Aorta (tissue), 5 donors: ENCODE results near the gene LINGO4. TPM values are rescaled to one million over a fixed set of nuclear protein-coding genes. Genes with fewer than 3 reads are reported as not detected.

Source experiments
- ATAC-seq: fragments of 200-7000 bp; cut with Tn5 transposase; one replicate; pipeline ENCODE4 v1.9.1; 2022; ENCODE audit warnings: moderate library complexity; ENCODE audit not compliant: low FRiP score
- DNase-seq, 2 donors: peaks; one replicate each; pipeline ENCODE4 v3.0.0-alpha.2; 2020
- H3K27ac ChIP-seq, 2 donors: one replicate each; pipeline ENCODE4 v1.5.1; 2013; ENCODE audit warnings: low read length in 2 of 2, mild to moderate bottlenecking in 2 of 2, moderate library complexity in 2 of 2, control low read depth in 1 of 2, inconsistent platforms in 1 of 2, low read depth in 1 of 2
- H3K27me3 ChIP-seq, 2 donors: one replicate each; pipeline ENCODE4 v1.6.1; 2013; ENCODE audit warnings: control low read depth in 1 of 2, low read length in 1 of 2, mild to moderate bottlenecking in 1 of 2, moderate library complexity in 1 of 2; ENCODE audit not compliant: insufficient read depth in 2 of 2, control insufficient read depth in 1 of 2
- H3K36me3 ChIP-seq, 2 donors: one replicate each; pipeline ENCODE4 v1.6.1; 2013; ENCODE audit warnings: control low read depth in 1 of 2, low read length in 1 of 2, mild to moderate bottlenecking in 1 of 2; ENCODE audit not compliant: insufficient read depth in 2 of 2, control insufficient read depth in 1 of 2
- H3K4me1 ChIP-seq, 2 donors: one replicate each; pipeline ENCODE4 v1.6.1; 2013; ENCODE audit warnings: low read length in 2 of 2, control low read depth in 1 of 2, mild to moderate bottlenecking in 1 of 2, moderate library complexity in 1 of 2; ENCODE audit not compliant: insufficient read depth in 2 of 2, control insufficient read depth in 1 of 2
- H3K4me3 ChIP-seq, 2 donors: one replicate each; pipeline ENCODE4 v1.5.1; 2013; ENCODE audit warnings: low read length in 2 of 2, control low read depth in 1 of 2, mild to moderate bottlenecking in 1 of 2
- H3K9me3 ChIP-seq: one replicate; pipeline ENCODE4 v1.6.1; 2013; ENCODE audit warnings: mild to moderate bottlenecking, low read length; ENCODE audit not compliant: control insufficient read depth
- WGBS, 2 donors: extraction: QIAGEN DNeasy Blood & Tissue Kit; methylation state at CpG; one replicate each; pipeline ENCODE4 v1.1.7; 2013; 5-methylcytosine and 5-hydroxymethylcytosine counted together
- intact Hi-C, 2 donors: fragments of 100-400 bp; cut with DNase I; formaldehyde crosslinking; loops; one replicate each; pipeline versions ENCODE4 v1.14.2 to v1.15.0; 2022
- polyA plus RNA-seq, 2 donors: library from polyadenylated mRNA; stranded (reverse); fragments of 200-250 nt; gene quantifications; one replicate each; pipeline ENCODE4 v1.2.3, GENCODE V29; 2013
- total RNA-seq, 2 donors: library from RNA; stranded (reverse); fragmentation: NEBNext Ultra II Directional; extraction: Animal tissue kit (Norgen Biotek cat#: 25700); gene quantifications; one replicate each; pipeline ENCODE4 v1.2.1, GENCODE V29; 2021
- donor health status: healthy with polysubstance abuse.
- donor health status: Bipolar disorder and iron deficiency.
- donor health status: DM: no; HTN: no; CAD: no.
- donor health status: DM: no; HTN: no; CAD: no.
- donor health status: DM: yes; HTN: yes; CAD: no.

The LINGO4 gene
- total and polyA plus RNA-seq, 4 donors: not detected

DNA sequence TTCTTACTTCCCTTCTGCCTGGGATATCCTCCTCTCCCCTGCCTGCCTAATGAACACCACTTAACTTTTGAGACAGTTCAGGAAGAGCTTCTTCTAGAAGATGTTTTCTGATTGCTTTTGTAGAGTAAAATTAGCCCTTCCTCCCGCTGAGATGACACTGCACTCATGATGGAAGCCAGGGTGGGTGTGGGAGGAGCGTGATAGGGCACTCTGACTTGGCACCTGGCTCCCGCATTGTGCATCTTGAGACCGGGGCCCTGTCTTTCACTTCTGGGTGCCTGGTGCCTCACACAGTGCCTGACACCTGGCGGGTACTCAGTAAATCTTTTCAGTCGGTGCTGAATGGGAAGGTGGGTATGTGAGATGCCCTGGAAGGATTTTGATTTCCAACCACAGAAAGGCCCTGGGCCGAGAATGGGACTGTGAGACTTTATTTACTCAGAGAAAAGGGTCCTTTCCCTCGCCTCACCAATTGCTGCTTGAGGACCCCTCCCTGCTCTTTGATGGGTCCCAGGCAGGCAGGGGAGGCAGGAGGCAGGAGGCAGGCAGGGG lies 41.5 kb upstream of the LINGO4 start:
- H3K4me1 ChIP-seq: no peaks in the 10 kb centered on the region
- no peaks in the 10 kb centered on the region for H3K9me3 ChIP-seq
- intact Hi-C loops: no loop called here
- ATAC-seq (no peak), DNase-seq (no peak)
- H3K27me3 ChIP-seq: no peaks in the 10 kb centered on the region
- WGBS, 2 donors: 87 to 88% methylated on average over 8 of the region's 8 CpGs
- H3K36me3 ChIP-seq: no peaks in the 10 kb centered on the region
- no peak overlapping the region for H3K27ac ChIP-seq
- H3K4me3 ChIP-seq: no peak overlapping the region

DNA sequence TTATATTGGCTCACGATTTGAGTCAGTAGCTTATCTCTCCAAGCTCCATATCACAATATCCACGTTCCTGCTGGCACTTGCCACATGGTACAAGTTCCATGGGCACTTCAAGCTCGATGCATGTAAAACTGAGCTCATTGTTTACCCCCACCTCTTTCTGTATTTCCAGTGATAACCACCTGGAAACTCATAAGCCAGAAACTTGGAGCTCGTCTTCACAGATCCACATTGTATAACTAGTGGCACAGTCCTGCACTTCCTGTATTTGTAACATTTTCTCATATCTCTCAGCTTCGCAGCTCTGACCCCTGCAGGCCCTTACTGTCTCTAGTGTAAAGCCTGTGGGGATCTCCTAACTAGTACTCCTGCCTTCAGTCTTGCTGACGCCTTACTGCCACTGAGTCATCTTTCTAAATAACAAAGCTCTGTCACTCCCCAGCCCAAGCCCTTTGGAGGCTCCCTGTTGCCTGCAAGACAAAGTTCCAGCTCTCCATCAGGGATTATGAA lies 40.9 kb upstream of the LINGO4 start:
- Histone ChIP-seq H3K4me1 (no peaks in the 10 kb centered on the region), H3K36me3 (no peaks in the 10 kb centered on the region), H3K27ac (no peak overlapping the region), H3K9me3 (no peaks in the 10 kb centered on the region), H3K4me3 (no peak overlapping the region), H3K27me3 (no peaks in the 10 kb centered on the region)
- ATAC-seq (no peak), DNase-seq (no peak)
- intact Hi-C loops: no loop called here
- 39 to 47% methylated on average over 6 of the region's 6 CpGs for WGBS, 2 donors

DNA sequence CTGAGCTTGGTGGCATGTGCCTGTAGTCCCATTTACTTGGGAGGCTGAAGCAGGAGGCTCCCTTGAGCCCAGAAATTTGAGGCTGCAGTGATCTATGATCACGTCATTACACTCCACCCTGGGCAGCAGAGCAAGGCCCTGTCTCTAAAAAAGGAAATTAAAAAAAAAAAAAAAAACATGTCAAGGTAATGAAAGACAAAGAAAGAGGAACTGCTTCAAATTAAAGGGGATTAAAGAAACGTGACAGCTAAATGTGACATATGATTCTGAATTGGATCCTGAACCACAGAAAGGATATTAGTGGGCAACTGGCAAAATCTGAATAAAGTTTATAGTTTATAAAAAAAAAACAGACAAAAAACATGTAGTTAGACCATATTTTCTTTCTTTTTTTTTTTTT lies 38.2 kb upstream of the LINGO4 start:
- no peaks in the 10 kb centered on the region for H3K9me3 ChIP-seq
- no peak overlapping the region for H3K27ac ChIP-seq
- no peak overlapping the region for H3K4me3 ChIP-seq
- no peaks in the 10 kb centered on the region for H3K4me1 ChIP-seq
- no peaks in the 10 kb centered on the region for H3K36me3 ChIP-seq
- no peaks in the 10 kb centered on the region for H3K27me3 ChIP-seq
- 85 to 89% methylated on average over 2 of the region's 2 CpGs for WGBS, 2 donors
- ATAC-seq (no peak), DNase-seq (no peak)
- intact Hi-C loops: no loop called here

DNA sequence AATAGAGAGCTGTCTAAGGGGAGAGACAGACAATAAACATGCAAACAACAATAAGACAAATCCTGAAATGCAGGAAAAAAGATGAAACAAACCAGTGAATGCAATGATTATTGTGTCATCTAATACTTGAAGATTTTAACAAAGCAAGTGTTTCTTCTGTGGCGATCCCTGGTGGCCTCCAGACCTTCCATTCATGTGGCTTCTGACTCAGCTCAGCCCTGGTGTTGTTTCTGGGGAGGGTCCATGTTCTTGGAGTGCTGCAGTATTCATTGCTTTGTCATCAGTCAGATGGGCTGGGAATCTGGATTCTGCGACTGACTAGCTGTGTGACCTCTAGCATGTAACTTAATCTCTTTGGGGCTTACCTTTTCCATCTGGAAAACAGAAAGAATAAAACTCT lies 35.9 kb upstream of the LINGO4 start:
- Histone ChIP-seq H3K27ac (no peak overlapping the region), H3K9me3 (no peaks in the 10 kb centered on the region), H3K36me3 (no peaks in the 10 kb centered on the region), H3K4me1 (no peaks in the 10 kb centered on the region), H3K4me3 (no peak overlapping the region), H3K27me3 (no peaks in the 10 kb centered on the region)
- WGBS, 2 donors: 92 to 93% methylated on average over 2 of the region's 2 CpGs
- intact Hi-C loops: no loop called here
- no peak for ATAC-seq
- peak in 1 of 2 donors; percentile 28 for DNase-seq

DNA sequence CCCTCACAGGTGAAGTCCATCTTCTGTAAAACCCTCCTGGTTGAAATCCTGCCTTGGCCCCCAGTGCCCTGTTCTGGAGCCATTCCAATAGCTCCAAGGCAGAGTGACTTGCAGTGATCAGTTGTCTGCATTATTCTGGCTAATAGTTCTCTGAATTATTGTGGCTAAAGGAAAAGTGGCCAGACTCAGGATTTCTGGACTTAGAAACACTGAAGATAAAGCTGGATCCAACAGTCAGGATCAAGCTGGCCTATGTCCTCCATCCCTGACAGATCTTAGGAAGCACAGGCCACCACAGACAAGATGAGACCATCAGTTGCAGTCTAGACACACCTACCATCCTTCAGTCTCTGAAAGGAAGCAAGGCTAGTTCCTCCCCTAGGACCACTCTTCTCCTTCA lies 35.2 kb upstream of the LINGO4 start:
- H3K4me3 ChIP-seq: no peak overlapping the region
- H3K27me3 ChIP-seq: no peaks in the 10 kb centered on the region
- H3K9me3 ChIP-seq: no peaks in the 10 kb centered on the region
- no peaks in the 10 kb centered on the region for H3K36me3 ChIP-seq
- H3K4me1 ChIP-seq: no peaks in the 10 kb centered on the region
- DNase-seq (no peak), ATAC-seq (no peak)
- intact Hi-C loops: no loop called here
- no peak overlapping the region for H3K27ac ChIP-seq

DNA sequence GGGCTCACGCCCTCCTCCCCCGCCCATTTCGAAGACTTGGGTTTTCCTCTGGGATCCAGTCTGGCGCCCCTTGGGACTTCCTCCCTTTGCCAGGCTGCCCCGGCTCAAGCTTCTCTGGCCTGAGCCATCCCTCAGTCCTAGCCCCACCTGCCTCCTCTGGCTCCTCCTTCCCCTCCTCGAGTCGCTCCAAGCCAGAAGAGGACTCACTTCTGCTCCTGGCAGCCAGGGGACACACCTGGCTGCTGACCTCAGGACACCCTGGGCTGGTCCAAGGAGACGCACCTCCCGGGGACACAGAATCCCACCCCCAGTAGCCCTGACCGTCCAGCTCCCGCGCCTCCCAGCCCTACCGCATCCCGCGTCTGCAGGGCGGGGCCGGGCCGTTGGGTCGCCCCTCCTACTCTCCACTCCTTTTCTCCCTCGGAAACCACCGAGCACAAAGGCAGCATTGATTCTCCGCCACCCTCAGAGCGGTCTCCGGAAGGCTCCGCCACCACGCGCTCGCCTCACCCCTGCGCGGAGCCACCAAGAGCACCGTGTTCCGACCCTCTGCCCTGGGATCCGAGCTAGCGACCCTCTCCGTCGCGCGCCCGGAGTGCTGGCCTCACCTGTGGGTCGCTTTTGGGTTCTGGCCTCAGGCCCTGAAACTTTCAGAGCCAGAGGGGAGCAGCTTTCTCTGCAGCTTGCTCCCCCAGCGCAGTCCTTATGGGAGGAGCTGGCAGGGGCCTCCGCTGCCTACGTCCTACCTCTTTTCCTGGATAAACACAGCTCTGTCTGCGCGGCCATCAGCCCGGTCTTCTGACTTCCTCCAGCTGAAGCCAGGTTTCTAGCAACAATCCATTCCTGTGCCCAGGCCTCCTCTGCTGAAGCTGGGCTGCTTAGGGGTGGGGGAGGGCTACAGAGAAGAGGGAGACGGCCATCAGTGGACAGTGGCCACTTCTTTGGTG lies 34.5 kb upstream of the LINGO4 start, which contains the start of gene C2CD4D:
TSS of gene C2CD4D (minus strand) at position 364 of the 947 bp plus-strand sequence. CDS start 831 bp downstream, outside the sequence.
- H3K36me3 ChIP-seq: no peaks in the 10 kb centered on the region
- 5 to 8% methylated on average over 43 to 47 of the region's 47 CpGs for WGBS, 2 donors
- no peak within 1 kb of the TSS for H3K27ac ChIP-seq
- no peaks in the 10 kb centered on the region for H3K9me3 ChIP-seq
- peak; percentile 56 for ATAC-seq
- DNase-seq: peak in 1 of 2 donors; percentile 50
- H3K4me3 ChIP-seq: peak within 1 kb of the TSS; percentile 11 to 41
- H3K27me3 ChIP-seq: no peaks in the 10 kb centered on the region
- intact Hi-C loops: no loop called here
- H3K4me1 ChIP-seq: no peaks in the 10 kb centered on the region

DNA sequence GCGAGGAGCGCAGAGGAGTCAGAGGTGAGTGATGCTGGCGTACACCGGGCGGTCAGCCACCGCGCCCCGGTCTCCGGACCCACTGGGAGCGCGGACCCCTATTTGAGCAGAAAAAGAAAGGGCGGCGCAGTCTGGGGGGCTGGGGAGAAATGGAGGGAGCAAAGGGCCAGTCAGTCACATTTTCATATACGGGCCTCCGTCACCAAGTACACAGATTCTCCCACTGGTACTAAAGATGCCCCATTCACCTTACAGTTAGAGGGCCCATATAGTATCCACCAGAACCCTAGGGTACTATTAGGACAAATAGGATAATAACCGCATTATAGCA lies 33.8 kb upstream of the LINGO4 start:
- Histone ChIP-seq H3K9me3 (no peaks in the 10 kb centered on the region), H3K36me3 (no peaks in the 10 kb centered on the region), H3K4me1 (no peaks in the 10 kb centered on the region), H3K27me3 (no peaks in the 10 kb centered on the region), H3K27ac (no peak overlapping the region), H3K4me3 (no peak overlapping the region)
- ATAC-seq (peak; percentile 13), DNase-seq (no peak)
- intact Hi-C loops: no loop called here
- 7 to 13% methylated on average over 16 of the region's 16 CpGs for WGBS, 2 donors

DNA sequence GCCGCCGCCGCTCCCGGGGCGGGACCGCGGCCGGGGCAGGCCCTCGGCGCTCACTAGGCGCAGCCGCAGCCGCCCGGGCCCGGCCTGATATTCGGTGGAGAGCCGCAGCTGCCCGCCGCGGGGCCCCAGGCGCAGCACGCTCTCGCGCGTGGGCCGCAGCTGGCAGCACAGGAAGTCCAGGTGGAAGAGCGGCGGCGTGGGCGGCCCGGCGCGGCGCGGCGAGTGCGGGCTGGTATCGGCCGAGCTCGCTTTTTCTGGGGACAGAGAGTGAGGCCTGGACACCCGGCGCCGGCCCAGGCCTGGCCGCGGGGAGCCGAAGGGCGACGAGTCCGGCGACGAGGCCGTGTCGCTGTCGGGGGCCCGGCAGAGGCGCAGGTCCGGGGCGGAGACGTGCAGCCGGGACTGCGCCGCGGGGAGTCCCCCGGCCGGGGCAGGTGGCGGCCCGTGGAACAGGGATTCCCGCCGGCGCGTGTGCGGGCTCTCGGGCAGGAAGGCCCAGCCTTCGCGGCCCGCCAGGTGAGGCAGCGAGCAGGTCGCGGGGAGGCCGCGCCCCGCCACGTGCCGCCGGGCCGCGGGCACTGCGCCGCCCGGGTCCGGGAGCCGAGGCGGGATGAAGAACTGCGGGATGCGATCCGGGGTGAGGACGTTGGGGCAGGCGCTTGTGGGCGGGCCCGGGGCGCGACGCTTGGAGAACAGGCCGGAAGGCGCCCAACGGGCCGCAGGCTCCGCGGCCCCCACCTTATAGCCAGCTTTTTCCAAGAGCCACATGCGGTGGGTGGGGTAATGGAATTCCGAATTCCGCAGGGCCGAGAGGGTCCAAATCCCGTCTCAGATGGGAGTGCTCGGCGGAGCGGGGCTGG lies 33.2 kb upstream of the LINGO4 start:
- Histone ChIP-seq H3K27me3 (no peaks in the 10 kb centered on the region), H3K4me1 (no peaks in the 10 kb centered on the region), H3K4me3 (peak overlapping the region; percentile 41 to 42), H3K36me3 (no peaks in the 10 kb centered on the region), H3K27ac (no peak overlapping the region), H3K9me3 (no peaks in the 10 kb centered on the region)
- DNase-seq: no peak
- intact Hi-C loops: no loop called here
- ATAC-seq: peak; percentile 27
- WGBS, 2 donors: 1 to 3% methylated on average over 94 to 117 of the region's 117 CpGs
